HCT116 (cell line): ENCODE results near the gene UGT3A2. TPM values are rescaled to one million over a fixed set of nuclear protein-coding genes. Genes with fewer than 3 reads are reported as not detected.

ENCODE experiments used
- ATAC-seq: fragments of 200-7000 bp; cut with Tn5 transposase; 2 replicates; pipeline ENCODE4 v1.9.1; 2020; ENCODE audit warnings: mild to moderate bottlenecking, moderate library complexity
- BruUV-seq: library from RNA; stranded (reverse); fragments of 400-500 nt; replicated peaks from 2 replicates; lab custom pipeline; 2021; lab: Mats Ljungman, UMichigan
- CTCF ChIA-PET: fragments of 300-600 bp; sonication (Branson Sonifier 250); formaldehyde crosslinking; loops from one replicate; lab custom pipeline; 2021; ENCODE audit warnings: antibody characterized with exemption; lab: Charles Lee
- POLR2A ChIA-PET: fragments of 300-600, 350-600 bp; sonication (Branson Sonifier 250); formaldehyde crosslinking; loops from one replicate; lab custom pipeline; 2021; ENCODE audit warnings: antibody characterized with exemption; lab: Charles Lee
- RAD21 ChIA-PET, 2 experiments: fragments of 300-600 bp; sonication (Branson Sonifier 250); formaldehyde crosslinking; loops; one replicate each; lab custom pipeline; 2023; ENCODE audit warnings: low total read pairs in 2 of 2; ENCODE audit not compliant: uncharacterized antibody in 2 of 2, unreplicated experiment in 2 of 2, low non-redundant PET in 1 of 2; lab: Charles Lee
- DNase-seq: peaks from one replicate; pipeline ENCODE4 v3.0.0-alpha.2; 2010; ENCODE audit warnings: low read depth, low spot score
- H2AFZ ChIP-seq: fragments of 200-600 bp; shearing (Covaris generic), sonication (generic); 2 replicates; pipeline ENCODE4 v1.6.1; 2017; ENCODE audit warnings: low read depth, mixed run types, mixed read lengths, antibody characterized with exemption, low read length; ENCODE audit not compliant: poor library complexity, severe bottlenecking
- H3K27ac ChIP-seq: 2 replicates; pipeline ENCODE4 v1.5.1; 2012; ENCODE audit warnings: low read depth, low read length
- H3K27me3 ChIP-seq: fragments of 200-600 bp; sonication (generic); 2 replicates; pipeline ENCODE4 v1.6.1; 2016; ENCODE audit warnings: mixed run types, low read length, mixed read lengths; ENCODE audit not compliant: insufficient read depth
- H3K36me3 ChIP-seq, 2 experiments: fragments of 200-500 bp in 1 of 2; fragments of 200-600 bp in 1 of 2; sonication (Bioruptor generic) in 1 of 2; sonication (generic) in 1 of 2; 2 replicates each; pipeline versions ENCODE4 v1.5.1 to v1.6.1; 2014 to 2016; ENCODE audit warnings: low read length in 2 of 2, inconsistent platforms in 1 of 2, mixed read lengths in 1 of 2, mixed run types in 1 of 2; ENCODE audit not compliant: insufficient read depth in 2 of 2, control insufficient read depth in 1 of 2
- H3K4me1 ChIP-seq, 2 experiments: fragments of 200-600 bp in 1 of 2; sonication (generic) in 1 of 2; 2 replicates each; pipeline versions ENCODE4 v1.5.1 to v1.6.1; 2012 to 2017; ENCODE audit warnings: low read length in 2 of 2, inconsistent platforms in 1 of 2, mild to moderate bottlenecking in 1 of 2, mixed read lengths in 1 of 2, mixed run types in 1 of 2, moderate library complexity in 1 of 2; ENCODE audit not compliant: insufficient read depth in 2 of 2, control insufficient read depth in 1 of 2
- H3K4me2 ChIP-seq: fragments of 200-600 bp; sonication (generic); 2 replicates; pipeline ENCODE4 v1.6.1; 2017; ENCODE audit warnings: mixed run types, low read length, mixed read lengths
- H3K4me3 ChIP-seq, 2 experiments: fragments of 200-600 bp in 1 of 2; sonication (generic) in 1 of 2; replicated peaks in 1 of 2; 2 replicates each; pipeline ENCODE4 v1.5.1; 2011 to 2016; ENCODE audit warnings: low read length in 2 of 2, control low read depth in 1 of 2, low read depth in 1 of 2, mild to moderate bottlenecking in 1 of 2, mixed read lengths in 1 of 2, mixed run types in 1 of 2
- H3K79me2 ChIP-seq: fragments of 200-600 bp; sonication (generic); 2 replicates; pipeline ENCODE4 v1.6.1; 2017; ENCODE audit warnings: mild to moderate bottlenecking, mixed run types, low read length, moderate library complexity, mixed read lengths; ENCODE audit not compliant: insufficient read depth
- H3K9ac ChIP-seq: fragments of 200-600 bp; sonication (generic); 2 replicates; pipeline ENCODE4 v1.6.1; 2016; ENCODE audit warnings: low read length, mixed read lengths
- H3K9me2 ChIP-seq: fragments of 200-600 bp; sonication (generic), shearing (Covaris generic); 2 replicates; pipeline ENCODE4 v1.6.1; 2017; ENCODE audit warnings: mixed run types, mild to moderate bottlenecking, moderate library complexity; ENCODE audit not compliant: insufficient read depth
- H3K9me3 ChIP-seq, 2 experiments: fragments of 200-500 bp in 1 of 2; fragments of 200-600 bp in 1 of 2; sonication (Bioruptor generic) in 1 of 2; sonication (generic) in 1 of 2; 2 replicates each; pipeline ENCODE4 v1.6.1; 2014 to 2017; ENCODE audit warnings: low read length in 2 of 2, mixed read lengths in 2 of 2, inconsistent platforms in 1 of 2, low read depth in 1 of 2, mild to moderate bottlenecking in 1 of 2, mixed run types in 1 of 2, moderate library complexity in 1 of 2; ENCODE audit not compliant: control insufficient read depth in 1 of 2, insufficient read depth in 1 of 2
- H4K20me1 ChIP-seq: fragments of 200-600 bp; sonication (generic), shearing (Covaris generic); 2 replicates; pipeline ENCODE4 v1.6.1; 2017; ENCODE audit warnings: mixed run types, mild to moderate bottlenecking, moderate library complexity; ENCODE audit not compliant: insufficient read depth
- EGR1 ChIP-seq: IDR thresholded peaks from 2 replicates; pipeline ENCODE4 v1.6.1; 2012; ENCODE audit warnings: low read depth
- EZH2phosphoT487 ChIP-seq: fragments of 200-600 bp; IDR thresholded peaks from 2 replicates; pipeline ENCODE4 v1.6.1; 2018; ENCODE audit warnings: antibody characterized with exemption, borderline replicate concordance
- POLR2A ChIP-seq: IDR thresholded peaks from 2 replicates; pipeline ENCODE4 v1.7.0; 2011; ENCODE audit warnings: borderline replicate concordance; ENCODE audit not compliant: insufficient read depth, insufficient read length; ENCODE audit errors: extremely low read depth
- RAD21 ChIP-seq: IDR thresholded peaks from 2 replicates; pipeline ENCODE4 v1.6.1; 2012; ENCODE audit warnings: low read depth, mild to moderate bottlenecking
- SP1 ChIP-seq: IDR thresholded peaks from 2 replicates; pipeline ENCODE4 v1.6.1; 2012; ENCODE audit warnings: low read depth
- TCF7L2 ChIP-seq: IDR thresholded peaks from 2 replicates; pipeline ENCODE4 v1.7.0; 2011; ENCODE audit warnings: borderline replicate concordance, inconsistent platforms; ENCODE audit not compliant: insufficient read depth, insufficient read length; ENCODE audit errors: extremely low read depth
- YY1 ChIP-seq: IDR thresholded peaks from 2 replicates; pipeline ENCODE4 v1.6.1; 2011; ENCODE audit warnings: low read length, low read depth, moderate library complexity, mild to moderate bottlenecking; ENCODE audit not compliant: insufficient replicate concordance; ENCODE audit errors: extremely low read depth
- ZFX ChIP-seq: fragments of 450-650 bp; IDR thresholded peaks from 2 replicates; pipeline ENCODE4 v1.6.1; 2017
- ZNF274 ChIP-seq: fragments of 200-500 bp; sonication (Bioruptor generic); IDR thresholded peaks from 2 replicates; pipeline ENCODE4 v1.6.1; 2014; ENCODE audit warnings: mild to moderate bottlenecking, low read depth, low read length, inconsistent platforms
- intact Hi-C: fragments of 100-400 bp; cut with micrococcal nuclease; formaldehyde crosslinking; loops from 2 replicates; pipeline ENCODE4 v1.10.0; 2022
- total RNA-seq: library from RNA; stranded (reverse); gene quantifications from one replicate; pipeline ENCODE4 v1.2.1, GENCODE V29; 2021; ENCODE audit not compliant: unreplicated experiment
- TF ChIP-seq, protein P1 (sequence below), 3 experiments: fragments of 200-600 bp in 1 of 3; sonication (generic) in 1 of 3; IDR thresholded peaks in 2 of 3; conservative IDR thresholded peaks in 1 of 3; 2 replicates each; pipeline ENCODE4 v1.5.1; 2012 to 2017; ENCODE audit warnings: low read depth in 2 of 3, low read length in 2 of 3, antibody characterized with exemption in 1 of 3, borderline replicate concordance in 1 of 3, control low read depth in 1 of 3, mild to moderate bottlenecking in 1 of 3, mixed read lengths in 1 of 3, mixed run types in 1 of 3, moderate library complexity in 1 of 3; ENCODE audit not compliant: insufficient read depth in 1 of 3
- TF ChIP-seq, protein P2 (sequence below): IDR thresholded peaks from 2 replicates; pipeline ENCODE4 v1.6.1; 2012

Gene UGT3A2
- total RNA-seq, 1 experiment from 2014 or later, result not detected

DNA sequence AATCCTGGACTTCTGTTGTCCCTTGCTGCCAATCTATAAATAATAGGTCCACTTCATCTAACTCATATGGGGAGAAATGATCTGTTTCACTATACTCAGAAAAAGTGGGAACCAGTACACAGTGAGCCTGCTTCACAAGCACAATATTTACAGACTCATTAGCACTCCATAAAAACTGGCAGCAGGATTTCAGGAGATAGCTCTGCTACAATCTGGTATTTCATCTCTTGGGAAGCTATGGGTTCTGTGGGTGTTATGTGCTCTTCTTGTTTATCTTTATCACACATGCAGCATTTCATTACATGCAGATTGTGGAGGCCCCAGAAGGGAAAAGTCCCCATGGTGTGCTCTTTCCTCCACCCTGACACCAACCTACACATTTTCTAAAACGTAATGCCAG lies 33.2 kb downstream of the UGT3A2 start:
- Histone ChIP-seq H3K9me3 (no peaks in the 10 kb centered on the region), H3K27me3 (peaks cover 15% of the 10 kb centered on the region; the same call in 1 of the 2 replicates), H3K4me3 (no peak overlapping the region), H4K20me1 (no peaks in the 10 kb centered on the region), H3K4me2 (no peak overlapping the region), H3K9me2 (no peaks in the 10 kb centered on the region), H3K36me3 (no peaks in the 10 kb centered on the region), H3K9ac (no peak overlapping the region), H3K27ac (no peak overlapping the region), H2AFZ (no peak overlapping the region), H3K4me1 (no peaks in the 10 kb centered on the region), H3K79me2 (no peaks in the 10 kb centered on the region)
- DNase-seq (no peak), ATAC-seq (no peak)
- TF ChIP-seq TCF7L2 (no peak), EGR1 (no peak), RAD21 (no peak), EZH2phosphoT487 (no peak), ZFX (no peak), POLR2A (no peak), SP1 (no peak), YY1 (no peak), ZNF274 (no peak)
- TF ChIP-seq, protein P1, sequence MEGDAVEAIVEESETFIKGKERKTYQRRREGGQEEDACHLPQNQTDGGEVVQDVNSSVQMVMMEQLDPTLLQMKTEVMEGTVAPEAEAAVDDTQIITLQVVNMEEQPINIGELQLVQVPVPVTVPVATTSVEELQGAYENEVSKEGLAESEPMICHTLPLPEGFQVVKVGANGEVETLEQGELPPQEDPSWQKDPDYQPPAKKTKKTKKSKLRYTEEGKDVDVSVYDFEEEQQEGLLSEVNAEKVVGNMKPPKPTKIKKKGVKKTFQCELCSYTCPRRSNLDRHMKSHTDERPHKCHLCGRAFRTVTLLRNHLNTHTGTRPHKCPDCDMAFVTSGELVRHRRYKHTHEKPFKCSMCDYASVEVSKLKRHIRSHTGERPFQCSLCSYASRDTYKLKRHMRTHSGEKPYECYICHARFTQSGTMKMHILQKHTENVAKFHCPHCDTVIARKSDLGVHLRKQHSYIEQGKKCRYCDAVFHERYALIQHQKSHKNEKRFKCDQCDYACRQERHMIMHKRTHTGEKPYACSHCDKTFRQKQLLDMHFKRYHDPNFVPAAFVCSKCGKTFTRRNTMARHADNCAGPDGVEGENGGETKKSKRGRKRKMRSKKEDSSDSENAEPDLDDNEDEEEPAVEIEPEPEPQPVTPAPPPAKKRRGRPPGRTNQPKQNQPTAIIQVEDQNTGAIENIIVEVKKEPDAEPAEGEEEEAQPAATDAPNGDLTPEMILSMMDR (IDR thresholded peaks at IDR 0.05 in 2 of 3, conservative IDR thresholded peaks at IDR 0.05 in 1 of 3; ENCODE audit: borderline replicate concordance in 1 of 3, insufficient read depth in 1 of 3, low read depth in 2 of 3, low read length in 2 of 3), result no peak
- TF ChIP-seq, protein P2, sequence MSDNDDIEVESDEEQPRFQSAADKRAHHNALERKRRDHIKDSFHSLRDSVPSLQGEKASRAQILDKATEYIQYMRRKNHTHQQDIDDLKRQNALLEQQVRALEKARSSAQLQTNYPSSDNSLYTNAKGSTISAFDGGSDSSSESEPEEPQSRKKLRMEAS, result no peak
- ChIA-PET CTCF (no interaction called here), RAD21 (no interaction called here), POLR2A (no interaction called here)
- intact Hi-C loops, result no loop called here
- BruUV-seq, result no TSS peak
